Renal cortical epithelial cell (primary cell): ENCODE data around the gene CDKAL1. TPM values are rescaled to one million over a fixed set of nuclear protein-coding genes. Genes with fewer than 3 reads are reported as not detected.
"Not testable (repeated sequence)": the region's sequence is repeated elsewhere in the genome, so short reads cannot be mapped to it uniquely, and the experiment has no call there.

Experiments used
- DNase-seq: peaks from one replicate; pipeline ENCODE4 v3.0.0-alpha.2; 2011; ENCODE audit warnings: low read depth
- total RNA-seq: library from RNA; depleted of rRNA; stranded (reverse); fragments of >200 nt; gene quantifications from 2 replicates; pipeline ENCODE4 v1.2.3, GENCODE V29; 2014

CDKAL1 gene
- total RNA-seq, 1 donor from 2014 or later = 28.3 TPM

DNA sequence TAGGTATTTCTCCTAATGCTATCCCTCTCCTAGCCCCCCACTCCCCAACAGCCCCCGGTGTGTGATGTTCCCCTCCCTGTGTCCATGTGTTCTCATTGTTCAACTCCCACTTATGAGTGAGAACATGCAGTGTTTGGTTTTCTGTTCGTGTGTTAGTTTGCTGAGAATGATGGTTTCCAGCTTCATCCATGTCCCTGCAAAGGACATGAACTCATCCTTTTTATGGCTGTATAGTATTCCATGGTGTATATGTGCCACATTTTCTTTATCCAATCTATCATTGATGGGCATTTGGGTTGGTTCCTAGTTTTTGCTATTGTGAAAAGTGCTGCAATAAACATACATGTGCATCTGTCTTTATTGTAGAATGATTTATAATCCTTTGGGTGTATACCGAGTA, 56.2 kb downstream of the CDKAL1 start:
- not testable (repeated sequence) for DNase-seq

DNA sequence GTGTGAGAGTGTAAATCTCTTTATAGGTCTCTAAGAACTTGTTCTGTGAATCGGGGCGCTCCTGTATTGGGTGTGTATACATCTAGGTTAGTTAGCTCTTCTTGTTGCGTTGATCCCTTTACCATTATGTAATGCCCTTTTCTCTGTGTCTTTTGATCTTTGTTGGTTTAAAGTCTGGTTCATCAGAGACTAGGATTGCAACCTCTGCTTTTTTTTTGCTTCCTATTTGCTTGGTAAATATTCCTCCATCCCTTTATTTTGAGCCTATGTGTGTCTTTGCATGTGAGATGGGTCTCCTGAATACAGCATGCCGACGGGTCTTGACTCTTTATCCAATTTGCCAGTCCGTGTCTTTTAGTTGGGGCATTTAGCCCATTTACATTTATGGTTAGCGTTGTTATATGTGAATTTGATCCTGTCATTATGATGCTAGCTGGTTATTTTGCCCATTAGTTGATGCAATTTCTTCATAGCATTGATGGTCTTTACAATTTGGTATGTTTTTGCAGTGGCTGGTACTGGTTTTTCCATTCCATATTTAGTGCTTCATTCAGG, 60.1 kb downstream of the CDKAL1 start:
- DNase-seq = not testable (repeated sequence)

DNA sequence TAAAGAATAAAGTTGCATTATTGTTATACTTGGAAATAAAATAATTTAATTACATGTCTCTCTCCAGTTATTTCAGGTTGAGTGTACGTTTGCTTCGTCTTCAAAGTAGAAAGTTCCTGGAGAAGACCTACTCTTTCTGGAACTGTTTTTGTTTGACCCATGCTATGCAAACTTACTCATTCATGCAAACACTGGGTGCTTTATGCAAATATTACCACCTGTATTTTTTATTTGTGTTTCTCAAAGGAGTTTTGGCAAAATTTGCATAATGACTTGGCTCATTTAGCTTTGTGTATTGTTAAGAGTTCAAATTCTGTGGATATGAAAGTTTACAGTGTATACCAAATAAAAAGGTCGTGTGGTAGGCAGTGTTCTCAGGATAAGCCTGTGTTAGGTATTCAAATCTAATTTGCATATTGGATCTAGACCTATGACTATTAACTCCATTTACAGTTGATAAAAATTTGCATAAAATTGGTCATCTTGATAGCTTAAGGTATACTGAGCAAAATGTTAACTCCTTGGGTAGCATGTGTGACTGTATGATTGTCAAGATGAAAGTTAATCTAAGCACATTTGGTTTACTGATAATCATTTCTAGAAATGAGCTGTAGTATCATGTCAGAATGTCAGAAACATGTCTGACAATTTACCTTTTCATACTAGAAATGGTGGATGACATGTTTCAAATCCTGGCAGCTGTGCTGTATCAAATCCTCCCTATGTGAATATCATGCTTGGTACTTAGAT, 65.2 kb downstream of the CDKAL1 start:
- DNase-seq = no peak

DNA sequence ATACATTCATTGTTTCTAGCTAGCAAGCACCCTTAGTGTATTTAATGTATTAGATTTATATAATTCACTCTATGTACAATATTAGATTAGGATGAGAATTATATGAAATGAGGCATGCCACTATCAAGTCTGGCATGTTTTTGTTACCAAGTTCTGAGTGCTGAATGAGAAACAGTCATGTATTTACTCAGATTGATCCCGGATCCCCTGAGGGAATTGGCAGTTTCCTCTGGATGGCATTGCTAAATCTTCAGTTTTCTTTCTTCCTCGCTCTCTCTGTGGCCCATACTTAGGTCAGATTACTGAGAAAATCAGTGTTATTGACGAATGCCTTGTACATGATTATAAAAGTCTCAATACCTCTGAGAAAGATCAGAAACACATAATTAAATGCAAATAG, 66.6 kb downstream of the CDKAL1 start:
- DNase-seq = peak; percentile 31

DNA sequence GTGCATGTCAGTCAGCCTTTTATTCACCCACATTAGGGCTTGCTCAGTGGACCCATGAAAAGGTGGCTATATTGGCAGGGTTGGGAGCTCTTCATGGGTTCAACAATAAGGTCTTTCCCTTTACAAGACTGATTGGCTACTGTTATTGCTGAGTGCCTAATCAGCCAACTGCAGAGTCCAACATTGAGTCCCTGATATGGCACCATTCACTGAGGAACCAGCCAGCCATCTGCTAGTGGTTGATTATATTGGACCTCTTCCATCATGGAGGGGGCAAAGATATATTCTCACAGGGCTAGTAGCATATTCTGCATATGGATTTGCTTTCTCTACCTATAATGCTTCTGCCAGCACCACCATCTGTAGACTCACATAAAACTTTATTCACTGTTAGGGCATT, 69.9 kb downstream of the CDKAL1 start:
- DNase-seq = no peak

DNA sequence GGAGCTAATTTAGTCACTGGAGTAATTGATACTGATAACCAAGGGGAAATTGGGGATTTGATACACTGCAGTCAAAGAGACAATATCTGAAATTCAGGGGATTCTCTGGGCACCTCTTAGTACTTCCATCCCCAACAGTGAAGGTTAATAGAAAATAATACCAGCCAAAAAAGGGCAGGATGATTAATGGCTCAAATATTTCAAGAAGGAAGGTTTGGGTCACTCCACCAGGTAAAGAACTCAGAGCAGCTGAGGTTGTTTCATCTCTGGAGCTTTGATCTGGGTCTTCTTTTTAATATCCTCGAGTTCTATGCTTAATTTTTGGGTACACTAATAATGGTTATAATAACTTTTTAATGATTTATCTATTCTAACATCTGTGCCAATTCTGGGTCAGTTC, 70.8 kb downstream of the CDKAL1 start:
- DNase-seq = peak; percentile 31

DNA sequence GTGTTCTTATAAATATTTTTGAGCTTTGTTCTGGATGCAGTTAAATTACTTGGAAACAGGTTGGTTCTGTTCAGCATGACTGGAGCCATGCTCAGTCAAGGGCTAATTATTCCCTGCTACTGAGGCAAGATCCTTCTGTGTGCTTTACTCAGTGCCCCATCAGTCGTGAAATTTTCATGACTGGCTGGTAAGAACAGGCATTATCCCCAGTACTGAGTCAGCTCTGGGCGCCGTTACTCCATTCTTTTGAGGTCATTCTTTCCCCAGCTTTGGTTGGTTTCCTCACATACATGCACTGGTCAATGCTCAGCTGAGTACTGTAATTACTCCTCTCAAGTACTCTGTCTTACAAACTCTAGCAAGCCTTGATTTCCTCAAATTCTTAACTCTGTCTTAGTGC, 71.3 kb downstream of the CDKAL1 start:
- DNase-seq = peak; percentile 96

DNA sequence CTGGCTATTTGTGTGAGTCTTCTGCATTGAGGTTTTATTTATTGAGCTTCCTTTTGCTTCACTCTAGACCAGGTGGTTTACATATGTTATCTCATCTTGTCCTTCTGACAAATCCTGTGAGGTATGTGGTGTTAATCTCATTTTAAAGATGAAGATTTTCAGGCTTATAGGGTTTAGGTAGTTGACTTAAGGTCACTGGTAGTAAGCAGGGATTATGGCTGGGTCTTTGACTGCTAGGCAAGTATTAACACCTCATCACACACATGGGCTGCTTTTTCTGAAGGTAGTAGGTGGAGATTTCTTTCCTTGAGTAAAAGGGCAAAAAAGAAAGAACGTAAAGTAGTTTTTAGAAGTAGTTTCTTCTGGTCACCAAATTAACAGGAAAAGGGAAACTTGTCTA, 72.6 kb downstream of the CDKAL1 start:
- DNase-seq = no peak

DNA sequence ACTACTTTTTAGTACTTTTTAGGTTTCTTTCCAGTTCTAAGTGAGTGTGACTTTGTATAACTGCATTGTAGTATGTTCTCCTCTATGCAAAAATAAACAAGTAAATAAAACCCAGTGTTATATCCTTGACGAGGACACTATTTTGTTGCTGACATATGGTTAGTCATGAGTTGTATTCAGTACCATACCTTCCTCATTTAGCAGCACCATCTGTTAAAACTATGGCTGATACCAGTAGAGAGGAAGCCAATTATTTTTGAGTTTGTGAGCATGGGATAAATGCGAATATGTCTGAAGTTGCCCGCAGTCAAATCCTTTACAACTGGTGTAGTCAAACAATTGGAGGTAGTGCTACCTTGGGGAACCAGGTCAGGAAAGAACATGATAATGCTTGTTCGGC, 74.1 kb downstream of the CDKAL1 start:
- DNase-seq = no peak

DNA sequence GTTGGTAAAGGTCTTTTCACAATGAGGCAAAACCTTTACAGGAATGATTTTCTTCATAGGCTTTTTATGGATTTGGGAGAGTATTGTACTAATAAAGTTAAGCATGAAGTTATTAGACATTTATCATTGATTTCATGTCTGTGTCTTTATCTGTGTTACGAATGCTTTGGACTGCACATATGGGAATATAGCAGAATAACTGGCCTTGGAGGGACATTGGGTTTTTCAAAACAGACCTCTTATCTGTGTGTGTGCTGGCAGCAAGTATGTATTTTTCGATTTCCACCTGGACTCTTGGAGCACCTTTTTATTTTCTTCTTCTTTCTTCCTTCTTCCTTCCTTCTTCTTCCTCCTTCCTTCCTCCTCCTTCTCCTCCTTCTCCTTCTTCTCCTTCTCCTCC, 74.6 kb downstream of the CDKAL1 start:
- DNase-seq = no peak

DNA sequence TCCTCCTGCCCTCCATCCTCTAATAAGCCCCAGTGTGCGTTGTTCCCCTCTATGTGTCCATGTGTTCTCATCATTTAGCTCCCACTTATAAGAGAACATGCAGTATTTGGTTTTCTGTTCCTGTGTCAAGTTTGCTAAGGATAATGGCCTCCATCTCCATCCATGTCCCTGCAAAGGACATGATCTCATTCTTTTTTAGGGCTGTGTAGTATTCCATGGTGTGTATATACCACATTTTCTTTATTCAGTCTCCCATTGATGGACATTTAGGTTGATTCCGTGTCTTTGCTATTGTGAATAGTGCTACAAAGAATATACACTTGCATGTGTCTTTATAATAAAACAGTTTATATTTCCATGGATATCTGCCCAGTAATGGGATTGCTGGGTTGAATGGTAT, 75.7 kb downstream of the CDKAL1 start:
- DNase-seq = not testable (repeated sequence)

DNA sequence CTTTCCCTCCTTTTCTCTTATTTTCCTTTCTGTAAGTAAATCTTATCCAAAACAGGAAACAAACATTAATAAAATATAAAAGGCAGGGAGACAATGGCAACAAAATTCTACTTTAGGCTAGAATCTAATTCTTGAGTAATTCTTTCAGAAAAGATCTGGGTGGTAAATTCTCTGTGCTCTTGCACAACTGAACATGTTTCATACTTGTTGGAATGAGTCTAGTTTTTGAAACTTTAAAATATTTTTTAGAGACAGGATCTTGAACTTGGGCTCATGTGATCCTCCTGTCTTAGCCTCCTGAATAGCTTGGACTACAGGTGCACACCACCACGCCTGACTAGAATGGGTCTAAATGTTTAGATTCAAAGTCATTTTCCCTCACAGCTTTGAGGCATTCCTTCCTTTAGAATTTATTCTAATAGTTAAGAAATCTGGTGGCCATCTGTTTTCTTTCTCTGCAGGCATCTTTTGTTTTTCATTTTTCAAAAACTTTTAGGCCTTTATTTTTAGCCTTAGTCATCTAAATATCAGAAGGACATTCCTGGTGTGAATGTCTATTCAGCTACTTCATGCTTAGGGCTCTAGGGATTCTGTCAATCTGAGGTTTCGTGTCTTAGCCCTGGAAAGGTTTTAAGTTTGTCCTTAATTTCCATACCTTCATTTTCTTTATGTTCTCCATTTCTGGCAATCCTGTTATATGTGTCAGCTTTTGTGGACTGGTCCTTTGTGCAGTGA, 76.5 kb downstream of the CDKAL1 start:
- no peak for DNase-seq

DNA sequence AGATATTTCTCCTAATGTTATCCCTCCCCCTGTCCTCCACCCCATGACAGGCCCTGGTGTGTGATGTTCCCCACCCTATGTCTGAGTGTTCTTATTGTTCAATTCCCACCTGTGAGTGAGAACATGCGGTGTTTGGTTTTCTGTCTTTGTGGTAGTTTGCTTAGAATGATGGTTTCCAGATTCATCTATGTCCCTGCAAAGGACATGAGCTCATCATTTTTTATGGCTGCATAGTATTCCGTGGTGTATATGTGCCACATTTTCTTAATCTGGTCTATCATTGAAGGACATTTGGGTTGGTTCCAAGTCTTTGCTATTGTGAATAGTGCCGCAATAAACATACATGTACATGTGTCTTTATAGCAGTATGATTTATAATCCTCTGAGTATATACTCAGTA, 83.3 kb downstream of the CDKAL1 start:
- DNase-seq = not testable (repeated sequence)

DNA sequence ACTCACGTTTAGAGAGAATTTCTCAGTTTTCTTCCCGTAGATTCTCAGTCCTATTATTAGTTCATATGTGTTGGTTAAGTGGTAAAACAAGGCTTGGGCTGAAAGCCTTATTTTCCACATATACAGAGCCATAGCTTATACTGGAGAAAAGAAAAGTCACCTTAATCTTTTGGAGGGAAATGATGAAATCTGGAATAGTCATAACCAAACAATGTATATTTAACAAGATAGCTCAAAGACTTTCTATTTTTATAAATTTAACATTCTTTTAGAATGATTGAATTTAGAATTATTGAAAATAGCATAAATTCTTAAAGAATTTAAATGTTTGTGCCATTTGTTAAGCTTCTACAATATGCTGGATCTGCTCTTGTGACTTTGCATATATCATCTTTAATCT, 85.8 kb downstream of the CDKAL1 start:
- DNase-seq = no peak

DNA sequence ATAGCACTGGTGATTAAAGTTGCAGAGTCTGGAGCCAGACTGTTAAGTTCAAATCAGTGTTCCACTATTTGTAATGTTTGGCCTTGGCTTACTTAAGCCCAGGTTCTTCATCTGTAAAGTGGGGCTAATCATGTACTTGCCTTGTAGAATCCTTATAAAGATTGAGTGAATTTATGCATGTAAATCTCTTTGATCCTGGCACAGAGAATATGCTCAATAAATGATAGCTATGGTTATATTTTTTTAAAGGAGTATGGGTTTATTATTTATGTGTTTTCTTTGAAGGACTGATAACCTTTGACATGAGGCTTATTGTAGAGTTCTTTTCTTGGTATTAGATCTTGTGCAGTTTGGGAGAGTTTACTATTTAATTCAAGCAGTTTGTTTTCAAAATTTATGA, 89.5 kb downstream of the CDKAL1 start:
- no peak for DNase-seq

DNA sequence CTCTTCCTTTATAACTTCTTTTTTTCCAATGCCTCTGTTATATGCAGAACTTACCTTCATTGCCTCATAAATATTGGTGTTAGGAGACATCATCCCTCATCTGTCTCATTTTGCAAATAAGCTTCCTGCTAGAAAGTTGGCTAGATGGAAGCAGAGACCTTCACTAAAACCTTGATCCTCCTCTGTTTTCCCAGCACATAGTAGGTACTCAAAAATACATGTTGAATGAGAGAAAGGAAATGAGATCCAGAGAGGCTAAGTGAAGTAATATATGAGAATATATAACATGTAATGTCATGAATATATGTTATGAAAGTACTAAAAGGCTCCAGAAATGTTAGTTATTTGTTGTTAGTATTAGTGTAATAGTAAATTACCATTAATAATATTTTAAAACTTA, 91.9 kb downstream of the CDKAL1 start:
- no peak for DNase-seq

DNA sequence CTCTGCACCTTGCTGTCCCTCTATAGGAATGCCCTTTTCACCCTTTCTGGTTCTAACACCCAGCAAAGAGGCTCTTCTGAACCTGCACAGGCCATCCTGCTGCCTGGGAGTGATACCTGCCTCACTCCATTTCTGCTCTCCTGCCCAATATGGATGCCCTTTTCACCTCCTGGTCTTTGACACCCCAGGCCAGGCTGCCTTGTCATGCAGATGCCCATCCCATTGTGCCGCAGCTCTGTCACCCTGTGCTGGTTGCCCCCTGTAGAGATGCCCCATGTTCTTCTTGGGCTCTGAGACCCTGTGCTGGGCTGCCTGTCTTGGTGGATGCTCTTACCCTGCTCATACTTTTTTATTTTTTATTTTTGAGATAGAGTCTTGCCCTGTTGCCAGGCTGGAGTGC, 95.3 kb downstream of the CDKAL1 start:
- DNase-seq = no peak

DNA sequence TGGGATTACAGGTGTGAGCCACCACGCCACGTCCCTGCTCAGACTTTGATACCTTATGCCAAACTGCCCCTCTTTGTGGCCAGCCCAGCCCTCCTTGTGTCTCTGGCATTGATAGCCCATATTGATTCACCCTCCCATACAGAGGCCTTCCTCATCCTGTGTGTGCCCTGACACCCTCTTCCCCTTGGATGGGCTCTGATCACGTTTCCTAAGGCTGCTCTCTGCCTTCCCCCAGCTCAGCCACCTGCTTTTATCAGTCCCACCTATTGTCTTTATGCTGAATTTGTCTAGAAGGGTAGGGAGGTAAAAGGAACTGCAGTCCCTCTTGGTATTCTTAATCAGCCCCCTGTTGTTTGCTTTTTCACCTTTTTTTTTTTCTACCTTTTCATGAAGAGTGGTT, 95.9 kb downstream of the CDKAL1 start:
- DNase-seq = no peak

DNA sequence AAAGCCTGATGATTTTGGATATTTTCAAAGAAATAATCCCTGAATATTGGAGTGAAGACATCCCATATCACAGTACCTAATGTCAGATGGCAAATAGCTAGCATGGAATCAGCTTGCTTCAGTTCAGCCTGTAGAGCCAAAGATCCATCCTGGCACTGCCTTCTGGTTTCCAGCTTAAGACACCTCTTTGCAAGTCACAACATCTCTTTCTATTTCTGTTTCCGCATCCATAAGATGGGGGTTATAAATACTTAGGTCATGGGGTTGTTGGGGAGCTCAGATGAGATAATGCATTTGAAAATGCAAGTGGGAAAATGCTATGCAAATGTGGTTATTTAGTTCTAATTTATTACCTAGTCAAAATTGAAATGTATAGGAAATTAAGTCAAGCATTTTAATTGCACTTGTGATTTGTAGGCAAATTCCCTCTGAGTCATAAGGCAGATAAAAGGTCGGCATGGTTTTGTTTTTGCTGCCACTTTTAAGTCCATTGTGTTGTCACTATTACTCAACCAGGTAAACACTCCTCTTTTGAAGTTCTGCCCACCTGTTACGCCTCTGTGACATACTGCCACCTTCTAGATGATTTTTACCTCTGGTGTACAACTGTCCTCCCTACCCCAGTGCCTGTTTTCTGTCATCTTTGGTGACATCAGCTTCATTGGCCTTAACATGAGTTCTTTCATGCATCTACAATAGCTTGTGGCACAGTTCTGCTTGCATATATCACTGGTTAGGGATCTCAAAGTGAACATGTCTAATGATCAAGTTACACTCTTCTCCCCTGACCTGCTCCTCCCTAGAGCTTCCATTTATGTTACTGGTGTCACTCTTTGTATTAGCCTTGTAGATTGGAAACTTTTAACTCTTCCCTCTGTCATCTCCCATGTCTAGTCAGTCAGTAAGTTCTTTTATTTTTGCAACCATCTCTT, 96.6 kb downstream of the CDKAL1 start:
- DNase-seq = peak; percentile 62

DNA sequence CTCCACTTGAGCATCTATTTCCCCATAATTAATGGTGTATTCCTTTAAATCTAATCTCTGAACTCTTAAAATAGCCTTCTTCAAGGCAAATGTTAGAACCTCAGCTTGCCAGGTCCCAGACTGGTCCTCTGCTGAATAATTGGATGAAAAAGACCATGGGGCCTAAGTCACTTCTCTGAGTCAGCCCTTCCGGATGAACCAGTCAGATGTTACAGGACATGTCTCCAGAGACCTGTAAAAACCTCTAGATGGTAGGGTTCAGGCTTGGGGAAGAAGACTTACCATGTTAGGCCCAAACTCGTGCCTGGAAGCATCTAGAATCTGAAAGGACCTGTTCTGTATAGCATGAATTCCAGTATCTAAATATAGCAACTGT, 97.3 kb downstream of the CDKAL1 start:
- no peak for DNase-seq

DNA sequence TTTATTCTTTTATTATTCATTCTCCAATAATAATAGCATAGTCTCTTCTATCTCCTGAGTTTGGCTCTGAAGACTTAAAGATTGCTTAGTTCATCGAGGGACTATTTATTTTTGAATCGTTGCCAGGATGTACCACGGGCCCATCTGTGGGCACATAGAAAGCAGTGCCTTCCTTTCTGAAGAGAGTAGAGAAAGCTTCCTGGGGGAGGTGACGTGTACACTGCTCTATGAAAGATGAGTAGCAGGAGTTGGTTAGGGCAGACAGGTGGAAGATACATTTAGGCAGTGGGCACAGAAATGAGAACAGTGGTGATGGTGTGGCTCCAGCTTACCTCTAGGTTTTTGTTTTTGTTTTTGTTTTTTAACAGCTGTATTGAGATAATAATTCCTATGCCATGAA, 98.4 kb downstream of the CDKAL1 start:
- no peak for DNase-seq
